Urothelium cell line (cell line): ENCODE data around the gene MSRB1.
"Not testable (repeated sequence)": the region's sequence is repeated elsewhere in the genome, so short reads cannot be mapped to it uniquely, and the experiment has no call there.

ENCODE experiments used
- DNase-seq: peaks from one replicate; pipeline ENCODE4 v3.0.0; 2011; ENCODE audit warnings: low spot score, mixed read lengths
- FAIRE-seq: peaks from 2 replicates; lab custom pipeline; 2011; peaks lifted over from hg19 to GRCh38; lab: Jason Lieb, UNC

The MSRB1 gene

GRCh38 chr16:1903845-1904840 is 38.9 kb downstream of the MSRB1 start:
- FAIRE-seq (no peak), DNase-seq (no peak)

- DNase-seq, result no peak
- no peak for FAIRE-seq
Observed at GRCh38 chr16:1903220-1903574, 39.8 kb downstream of the MSRB1 start.

GRCh38 chr16:1902547-1903219 is 40.3 kb downstream of the MSRB1 start:
- DNase-seq, result no peak
- FAIRE-seq, result no peak

- DNase-seq (no peak), FAIRE-seq (no peak)
Observed at GRCh38 chr16:1900452-1900774, 42.6 kb downstream of the MSRB1 start.

GRCh38 chr16:1899641-1900451 is 43.2 kb downstream of the MSRB1 start:
- FAIRE-seq, result no peak
- DNase-seq, result no peak

GRCh38 chr16:1897692-1898091 is 45.3 kb downstream of the MSRB1 start:
- not testable (repeated sequence) for DNase-seq, FAIRE-seq

- DNase-seq (no peak), FAIRE-seq (no peak)
Observed at GRCh38 chr16:1895949-1896675, 46.9 kb downstream of the MSRB1 start.

- DNase-seq (no peak), FAIRE-seq (no peak)
Observed at GRCh38 chr16:1895068-1895467, 47.9 kb downstream of the MSRB1 start.

GRCh38 chr16:1890708-1891050 is 52.3 kb downstream of the MSRB1 start:
- no peak for DNase-seq
- no peak for FAIRE-seq

GRCh38 chr16:1890024-1890707 is 52.8 kb downstream of the MSRB1 start:
- no peak for FAIRE-seq

More at GRCh38 chr16:1890024-1890707, 52.8 kb downstream of the MSRB1 start:
- no peak for DNase-seq
